ENCODE data around the gene TSPAN9.

GRCh38 chr12:3223601-3224529 lies 146.7 kb downstream of the TSPAN9 start:
- TF ChIP-seq PHF8 (IDR thresholded peaks at IDR 0.05; ENCODE audit: borderline replicate concordance, low read depth) (no peak), MAX (IDR thresholded peaks at IDR 0.05) (no peak), TP53 (CRISPR knock-in tag; IDR thresholded peaks at IDR 0.05) (no peak), CTCF (IDR thresholded peaks at IDR 0.05) (no peak), SREBF2 (IDR thresholded peaks at IDR 0.05) (no peak), NR3C1 (IDR thresholded peaks at IDR 0.05) (no peak), USF2 (IDR thresholded peaks at IDR 0.05) (no peak)
